Pericardium fibroblast (primary cell): ENCODE measurements around the gene MST1R. TPM values are rescaled to one million over a fixed set of nuclear protein-coding genes. Genes with fewer than 3 reads are reported as not detected.

Experiments used
- total RNA-seq: library from RNA; depleted of rRNA; stranded (reverse); fragments of >200 nt; gene quantifications from 2 replicates; pipeline ENCODE4 v1.2.3, GENCODE V29; 2015

The MST1R gene
- total RNA-seq, result 0.68 and 2.0 TPM in 2 replicates

DNA sequence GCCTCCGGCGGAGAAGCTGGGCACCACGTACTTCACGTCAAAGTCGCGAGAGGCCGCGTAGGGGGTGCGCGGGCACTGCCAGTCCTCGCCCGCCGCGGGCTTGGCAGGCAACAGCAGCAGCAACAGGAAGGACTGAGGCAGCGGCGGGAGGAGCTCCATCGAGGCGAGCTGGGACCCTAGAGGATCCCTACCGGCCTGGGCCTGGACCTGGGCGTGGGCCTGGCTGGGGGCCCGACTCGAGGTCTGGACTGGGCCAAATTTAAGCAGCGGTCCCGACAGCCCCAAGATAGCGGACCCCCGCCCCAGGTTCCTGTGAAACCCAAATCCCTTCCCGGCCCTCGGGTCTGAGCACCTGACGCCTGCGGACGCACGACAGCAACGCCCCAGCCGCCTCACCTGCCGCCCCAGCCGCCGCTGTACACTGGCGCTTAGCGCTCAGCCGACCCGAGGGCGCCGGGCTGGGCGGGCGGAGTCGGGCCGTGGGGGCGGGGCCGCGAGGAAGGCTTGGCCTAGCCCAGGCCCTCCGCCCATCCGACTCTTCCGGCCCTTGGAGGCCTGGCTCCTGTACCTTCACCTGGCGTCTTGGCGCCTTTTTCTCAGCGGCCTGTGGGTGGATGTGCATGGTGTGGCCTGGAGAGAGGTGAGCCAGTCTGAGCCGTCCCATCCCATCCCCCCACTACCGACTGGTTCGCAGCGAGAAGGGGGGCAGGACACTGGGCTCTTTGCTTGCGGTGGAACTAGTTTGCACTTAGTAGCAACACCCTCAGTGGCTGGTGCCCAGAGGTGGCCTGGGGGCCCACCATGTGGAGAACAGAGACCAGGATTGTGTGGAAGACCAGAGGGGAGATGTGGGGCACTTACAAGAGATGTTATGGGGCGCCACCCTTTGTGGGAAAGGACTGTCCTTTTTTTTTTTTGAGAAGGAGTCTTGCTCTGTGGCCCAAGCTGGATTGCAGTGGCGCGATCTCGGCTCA, at the start of gene MST1R:
TSS of gene MST1R (minus strand) at position 423 of the 974 bp plus-strand sequence. CDS start at position 159, 264 bp downstream.

DNA sequence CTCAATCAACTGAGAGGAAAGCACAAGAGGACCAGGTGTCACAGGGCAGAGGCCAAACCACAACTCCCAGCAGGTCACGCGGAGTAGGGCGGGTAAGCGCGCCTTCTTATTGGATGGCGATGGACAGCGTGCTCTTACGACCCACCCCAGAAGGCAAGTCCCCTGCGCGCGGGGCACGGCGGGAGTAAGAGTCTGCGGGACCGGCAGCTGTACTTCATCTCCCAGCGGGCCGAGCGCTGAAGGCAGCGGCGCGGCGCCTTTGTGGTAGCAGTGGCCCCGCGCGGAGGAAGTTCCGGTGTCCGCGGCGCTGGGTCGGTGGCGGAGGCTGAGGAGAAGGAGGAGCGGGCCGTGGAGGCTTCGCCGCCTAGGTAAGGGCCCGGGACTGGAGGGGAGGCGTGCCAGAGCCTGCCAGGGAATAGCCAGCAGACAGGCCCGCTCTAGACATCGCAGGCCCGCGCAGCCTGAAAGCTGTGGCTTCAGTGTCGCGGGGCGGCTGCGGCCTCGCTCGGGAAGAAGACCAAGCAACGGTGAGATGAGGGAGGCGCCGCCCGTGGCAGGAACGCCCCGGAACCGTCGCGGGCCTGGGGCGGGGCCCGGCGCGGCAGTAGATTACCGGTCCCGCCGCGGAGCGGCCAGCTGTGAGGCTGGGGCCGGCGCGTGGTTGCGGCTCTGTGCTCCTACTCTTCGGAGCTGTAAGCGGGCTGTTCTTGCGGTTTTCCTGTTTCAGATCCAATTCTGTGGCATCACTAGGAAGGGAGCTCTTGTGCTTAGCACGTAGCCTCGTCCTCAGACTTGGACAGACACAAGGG, 36.4 kb upstream of the MST1R start, which contains the start of gene RBM6:
TSS of gene RBM6 (plus strand) at position 293 of the 809 bp plus-strand sequence. CDS start 22,492 bp downstream, outside the sequence.

DNA sequence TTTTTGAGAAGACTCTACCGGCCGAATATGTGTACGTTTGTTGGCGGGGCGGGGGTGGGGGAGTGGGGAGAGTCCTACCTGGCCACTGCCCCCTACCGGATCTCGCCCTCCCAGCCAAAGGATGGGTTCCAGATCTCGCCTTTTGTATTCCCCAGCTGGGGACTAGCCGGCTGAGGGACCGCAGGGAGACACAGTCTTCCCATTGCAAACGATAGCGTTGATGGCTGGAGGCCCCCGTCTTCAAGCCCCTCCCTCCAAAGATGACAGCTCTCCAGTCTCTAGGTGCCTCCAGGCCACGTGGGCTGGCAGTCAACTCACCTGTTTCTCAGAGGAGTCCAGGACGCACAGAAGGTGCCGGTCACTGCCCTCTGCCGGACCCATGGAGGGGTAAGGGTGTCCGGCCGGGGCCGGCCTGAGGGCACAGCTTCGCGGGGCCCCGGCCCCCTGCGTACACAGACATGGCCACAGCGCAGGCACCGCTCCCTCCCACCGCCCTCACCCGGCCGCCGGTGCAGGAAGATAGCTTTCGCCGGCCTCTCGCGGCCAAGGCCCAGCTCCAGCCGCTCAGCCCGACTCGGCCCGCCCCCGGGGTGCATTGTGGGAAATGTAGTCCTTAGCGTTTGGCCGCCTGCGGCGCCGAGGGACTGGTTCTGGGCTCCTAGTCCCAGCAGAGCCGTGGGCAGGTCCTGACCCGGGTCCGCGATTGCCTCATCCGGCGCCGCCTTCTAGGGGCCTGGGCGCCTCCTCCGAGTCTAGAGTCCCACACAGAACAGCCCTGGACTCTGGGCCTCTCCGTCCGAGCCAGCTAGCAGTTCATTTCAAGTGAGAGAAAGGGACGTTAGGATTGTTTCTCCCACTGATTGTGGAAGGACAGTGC, 25.9 kb upstream of the MST1R start, which contains the start of gene MON1A:
TSS of gene MON1A (minus strand) at position 521 of the 877 bp plus-strand sequence. CDS start 16,465 bp downstream, outside the sequence.

DNA sequence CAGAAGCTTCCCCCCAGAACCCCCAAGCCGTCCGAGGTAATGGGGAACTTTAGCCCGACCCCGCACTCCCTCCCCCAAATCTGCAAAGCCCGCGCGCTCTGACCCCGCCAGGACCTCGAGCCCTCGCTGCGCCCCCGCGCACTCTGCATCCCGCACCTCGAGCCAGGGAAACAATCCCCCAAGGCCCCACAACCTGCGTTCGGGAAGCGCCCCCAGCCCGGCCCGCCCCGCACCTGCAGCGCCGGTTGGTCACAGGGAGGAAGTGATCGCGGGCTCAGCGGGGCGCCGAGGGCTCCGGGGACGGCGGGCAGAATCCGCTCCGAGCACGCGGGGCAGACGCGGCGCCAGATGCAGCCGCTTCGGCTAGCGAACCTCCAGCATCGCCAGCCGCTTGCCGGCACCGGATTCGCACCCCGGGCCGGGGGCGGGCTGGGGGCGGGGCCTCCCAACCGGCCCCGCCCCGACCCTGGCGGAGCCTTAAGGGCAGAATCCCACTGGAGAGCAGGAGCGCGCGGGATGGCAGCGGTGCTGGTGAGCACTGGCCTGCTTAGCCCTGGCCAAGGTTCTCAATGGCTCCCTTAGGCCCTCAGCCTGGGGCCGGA, 34.0 kb downstream of the MST1R start, which contains the start of gene CAMKV:
TSS of gene CAMKV (minus strand) at position 382 of the 602 bp plus-strand sequence. CDS start 7,518 bp downstream, outside the sequence.

DNA sequence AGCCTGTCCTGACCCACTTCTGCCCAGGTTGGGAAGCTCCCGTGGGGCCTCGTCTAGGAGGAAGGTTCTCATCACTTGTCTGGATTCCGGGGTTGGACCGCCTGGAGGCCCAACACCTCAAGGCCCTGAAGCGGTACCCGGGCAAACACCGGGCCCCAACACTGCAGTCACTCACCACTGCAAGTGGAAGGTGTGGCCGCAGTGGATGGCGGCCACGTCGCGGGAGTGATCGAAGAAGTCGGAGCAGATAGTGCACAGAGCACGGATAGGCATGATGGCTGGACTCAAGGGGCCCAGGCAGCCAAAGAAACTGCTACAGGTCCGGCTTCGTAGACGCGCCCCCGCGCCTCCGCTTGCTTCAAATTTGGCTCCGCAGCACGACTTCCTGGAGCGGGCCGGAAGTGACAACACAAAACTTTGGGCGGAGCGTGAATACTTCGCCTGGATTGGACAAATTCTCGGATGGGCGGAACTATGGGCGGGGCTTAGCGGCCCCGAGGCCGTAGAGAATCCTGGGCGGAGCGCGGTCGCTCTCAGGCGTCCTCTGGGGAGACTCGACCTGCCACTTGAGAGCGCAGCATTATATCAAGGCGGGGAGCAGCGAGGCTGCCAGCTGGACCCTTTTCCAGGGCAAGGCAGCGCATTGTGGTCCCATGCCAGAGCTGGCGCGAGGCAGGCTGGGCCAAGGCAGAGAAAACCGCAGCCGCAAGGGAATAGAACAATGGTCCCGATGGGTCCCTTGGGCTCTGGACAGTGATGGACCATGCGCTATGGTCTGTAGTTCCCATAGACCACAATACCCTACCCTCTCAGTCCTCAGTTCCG, 47.3 kb downstream of the MST1R start, which contains the start of gene TRAIP:
TSS of gene TRAIP (minus strand) at position 384 of the 825 bp plus-strand sequence. CDS start at position 273, 111 bp downstream.

Other genes with a start within 250 kb of the MST1R start
- gene APEH, start 229.5 kb downstream of the MST1R start, total RNA-seq, result 67.1 and 89.7 TPM in 2 replicates
- gene MST1, start 214.4 kb downstream of the MST1R start, total RNA-seq, result 9.8 and 10.6 TPM in 2 replicates
- gene RNF123, start 214.3 kb downstream of the MST1R start, total RNA-seq, result 23.7 and 31.4 TPM in 2 replicates
- 1.9 TPM in 1 of 2 replicates, not detected in the other for gene AMIGO3, start 184.2 kb downstream of the MST1R start, total RNA-seq
- 17.7 and 35.0 TPM in 2 replicates for gene GMPPB, start 179.9 kb downstream of the MST1R start, total RNA-seq
- gene IP6K1, start 117.3 kb downstream of the MST1R start, total RNA-seq, result 27.1 and 28.2 TPM in 2 replicates
- 0.12 TPM in 1 of 2 replicates, not detected in the other for gene CDHR4, start 104.0 kb downstream of the MST1R start, total RNA-seq
- 3.4 and 11.9 TPM in 2 replicates for gene INKA1, start 100.6 kb downstream of the MST1R start, total RNA-seq
- gene UBA7, start 89.9 kb downstream of the MST1R start, total RNA-seq, result 31.2 and 52.0 TPM in 2 replicates
- 1.2 and 1.5 TPM in 2 replicates for gene TRAIP, start 47.3 kb downstream of the MST1R start, total RNA-seq
- not detected in 2 replicates for gene CAMKV, start 34.0 kb downstream of the MST1R start, total RNA-seq
- gene MON1A, start 25.9 kb upstream of the MST1R start, total RNA-seq, result 8.9 and 11.3 TPM in 2 replicates
- 32.2 and 34.6 TPM in 2 replicates for gene RBM6, start 36.3 kb upstream of the MST1R start, total RNA-seq
- 67.0 and 69.3 TPM in 2 replicates for gene RBM5, start 185.0 kb upstream of the MST1R start, total RNA-seq